Upper lobe of left lung (tissue), 6 donors: Measurements from ENCODE around the gene LRCOL1. TPM values are rescaled to one million over a fixed set of nuclear protein-coding genes. Genes with fewer than 3 reads are reported as not detected.

Source experiments
- ATAC-seq, 2 donors: fragments of 200-7000 bp; cut with Tn5 transposase; one replicate each; pipeline ENCODE4 v1.9.1; 2022; ENCODE audit warnings: mild to moderate bottlenecking in 2 of 2, moderate library complexity in 2 of 2; ENCODE audit not compliant: low FRiP score in 2 of 2
- DNase-seq, 2 donors: peaks; one replicate each; pipeline ENCODE4 v3.0.0-alpha.2; 2019 to 2020
- H3K27ac ChIP-seq, 4 donors: fragments of 200-600 bp; sonication (generic); one replicate each; pipeline ENCODE4 v1.5.1; 2016 to 2019
- H3K27me3 ChIP-seq, 4 donors: fragments of 200-600 bp; sonication (generic); one replicate each; pipeline ENCODE4 v1.5.1; 2017 to 2019
- H3K36me3 ChIP-seq, 4 donors: fragments of 200-600 bp; sonication (generic); one replicate each; pipeline ENCODE4 v1.5.1; 2016 to 2019
- H3K4me1 ChIP-seq, 4 donors: fragments of 200-600 bp; sonication (generic); one replicate each; pipeline ENCODE4 v1.5.1; 2018 to 2019
- H3K4me3 ChIP-seq, 4 donors: fragments of 200-600 bp; sonication (generic); one replicate each; pipeline ENCODE4 v1.5.1; 2017 to 2019; ENCODE audit warnings: mild to moderate bottlenecking in 2 of 4, moderate library complexity in 1 of 4
- H3K9me3 ChIP-seq, 4 donors: fragments of 200-600 bp; sonication (generic); one replicate each; pipeline ENCODE4 v1.5.1; 2018 to 2019
- CTCF ChIP-seq, 6 experiments: fragments of 450-650 bp in 4 of 6; fragments of 200-600 bp in 2 of 6; sonication (generic) in 2 of 6; IDR thresholded peaks; one replicate each; pipeline ENCODE4 v1.5.1; 2016 to 2019; ENCODE audit warnings: antibody characterized with exemption in 6 of 6
- EP300 ChIP-seq, 4 donors: sonication (generic); formaldehyde crosslinking; IDR thresholded peaks; one replicate each; pipeline ENCODE4 v1.5.1; 2017; ENCODE audit warnings: antibody characterized with exemption in 4 of 4, control low read depth in 2 of 4
- POLR2A ChIP-seq, 4 donors: fragments of 450-650 bp; IDR thresholded peaks; one replicate each; pipeline ENCODE4 v1.5.1; 2016 to 2017; ENCODE audit warnings: antibody characterized with exemption in 4 of 4, mild to moderate bottlenecking in 2 of 4
- POLR2AphosphoS5 ChIP-seq, 2 donors: sonication (generic); formaldehyde crosslinking; IDR thresholded peaks; one replicate each; pipeline ENCODE4 v1.5.1; 2017; ENCODE audit warnings: antibody characterized with exemption in 2 of 2
- WGBS, 2 donors: methylation state at CpG; one replicate each; pipeline ENCODE4 v1.1.5; 2017 to 2018; 5-methylcytosine and 5-hydroxymethylcytosine counted together
- total RNA-seq, 6 donors: library from RNA; depleted of rRNA in 4 of 6; stranded (reverse); fragments of >200 nt in 4 of 6; gene quantifications; one replicate each; pipeline versions ENCODE4 v1.1.0 to v1.2.1, GENCODE V29; 2016 to 2021
- donor health status: DM: no; HTN: no; CAD: no; lungs with moderate emphysema.
- donor health status: DM: no; HTN: yes; CAD: no; lungs with severe emphysema.

Gene LRCOL1
- total RNA-seq, 6 donors from 2014 or later, result 0.92 to 3.7 TPM; not detected in 4

- no peaks in the 10 kb centered on the region for H3K9me3 ChIP-seq
- DNase-seq (peak; percentile 46 to 86), ATAC-seq (peak; percentile 32 to 50)
- peak overlapping the region; percentile 55 to 87 (median 72) for H3K4me3 ChIP-seq
- TF ChIP-seq POLR2A (IDR thresholded peaks at IDR 0.05) (no peak), EP300 (IDR thresholded peaks at IDR 0.05) (no peak), POLR2AphosphoS5 (IDR thresholded peaks at IDR 0.05) (no peak), CTCF (IDR thresholded peaks at IDR 0.05) (peak; percentile 56 to 69 (median 64))
- H3K4me1 ChIP-seq, result peaks cover 21 to 30% (median 24%) of the 10 kb centered on the region in 4 donors
- H3K27ac ChIP-seq, result no peak overlapping the region
- 0 to 3% methylated on average over 5 to 29 of the region's 49 CpGs for WGBS, 2 donors
- no peaks in the 10 kb centered on the region for H3K27me3 ChIP-seq
- H3K36me3 ChIP-seq, result peaks cover 0 to 7% (median 2%) of the 10 kb centered on the region in 4 donors
Measured at GRCh38 chr12:132560614-132561426, 49.6 kb downstream of the LRCOL1 start.

- H3K9me3 ChIP-seq, result no peaks in the 10 kb centered on the region
- no peak overlapping the region for H3K27ac ChIP-seq
- TF ChIP-seq POLR2A (IDR thresholded peaks at IDR 0.05) (no peak), EP300 (IDR thresholded peaks at IDR 0.05) (no peak), POLR2AphosphoS5 (IDR thresholded peaks at IDR 0.05) (no peak), CTCF (IDR thresholded peaks at IDR 0.05) (no peak)
- peaks cover 0 to 3% (median under 1%) of the 10 kb centered on the region in 4 donors for H3K36me3 ChIP-seq
- H3K27me3 ChIP-seq, result no peaks in the 10 kb centered on the region
- DNase-seq (peak in 1 of 2 donors; percentile 89), ATAC-seq (peak in 1 of 2 donors; percentile 3)
- H3K4me3 ChIP-seq, result peak overlapping the region; percentile 55 to 87 (median 72)
- H3K4me1 ChIP-seq, result peaks cover 21 to 30% (median 24%) of the 10 kb centered on the region in 4 donors
- WGBS, 2 donors, result no CpG with 5 or more reads among the region's 36 CpGs
Measured at GRCh38 chr12:132560364-132560613, 50.1 kb downstream of the LRCOL1 start.

- 0 to 3% methylated on average over 7 to 10 of the region's 98 CpGs for WGBS, 2 donors
- ATAC-seq, result peak in 1 of 2 donors; percentile 75
Measured at GRCh38 chr12:132559652-132560363, 50.6 kb downstream of the LRCOL1 start.

GRCh38 chr12:132558861-132559623 is 51.3 kb downstream of the LRCOL1 start:
- 53 to 62% methylated on average over 18 to 38 of the region's 45 CpGs for WGBS, 2 donors
- Histone ChIP-seq H3K27ac (no peak overlapping the region), H3K9me3 (no peaks in the 10 kb centered on the region), H3K36me3 (peaks cover 0 to 2% (median under 1%) of the 10 kb centered on the region in 4 donors), H3K4me1 (peaks cover 21 to 30% (median 24%) of the 10 kb centered on the region in 4 donors), H3K27me3 (no peaks in the 10 kb centered on the region), H3K4me3 (peak overlapping the region; percentile 50 to 87 (median 72))
- DNase-seq (peak in 1 of 2 donors; percentile 79), ATAC-seq (no peak)
- TF ChIP-seq POLR2A (IDR thresholded peaks at IDR 0.05), result no peak
- TF ChIP-seq CTCF (IDR thresholded peaks at IDR 0.05), result no peak
- TF ChIP-seq EP300 (IDR thresholded peaks at IDR 0.05), result no peak
- no peak for TF ChIP-seq POLR2AphosphoS5 (IDR thresholded peaks at IDR 0.05)

More at GRCh38 chr12:132559652-132560363, 50.6 kb downstream of the LRCOL1 start:
- Histone ChIP-seq H3K9me3 (no peaks in the 10 kb centered on the region), H3K27ac (no peak overlapping the region), H3K27me3 (no peaks in the 10 kb centered on the region), H3K36me3 (peaks cover 0 to 3% (median 0%) of the 10 kb centered on the region in 4 donors), H3K4me3 (peak overlapping the region; percentile 55 to 87 (median 72)), H3K4me1 (peaks cover 21 to 30% (median 24%) of the 10 kb centered on the region in 4 donors)
- DNase-seq, result peak in 1 of 2 donors; percentile 92
- TF ChIP-seq CTCF (IDR thresholded peaks at IDR 0.05) (no peak), EP300 (IDR thresholded peaks at IDR 0.05) (no peak), POLR2AphosphoS5 (IDR thresholded peaks at IDR 0.05) (no peak), POLR2A (IDR thresholded peaks at IDR 0.05) (no peak)
